ENCODE results near the gene UIMC1. TPM values are rescaled to one million over a fixed set of nuclear protein-coding genes. Genes with fewer than 3 reads are reported as not detected.

Gene UIMC1
- polyA plus RNA-seq, 1 donor (not counting 4 experiments of a cell fraction or from before 2014, with no cell fraction given) = 29.0 TPM

DNA sequence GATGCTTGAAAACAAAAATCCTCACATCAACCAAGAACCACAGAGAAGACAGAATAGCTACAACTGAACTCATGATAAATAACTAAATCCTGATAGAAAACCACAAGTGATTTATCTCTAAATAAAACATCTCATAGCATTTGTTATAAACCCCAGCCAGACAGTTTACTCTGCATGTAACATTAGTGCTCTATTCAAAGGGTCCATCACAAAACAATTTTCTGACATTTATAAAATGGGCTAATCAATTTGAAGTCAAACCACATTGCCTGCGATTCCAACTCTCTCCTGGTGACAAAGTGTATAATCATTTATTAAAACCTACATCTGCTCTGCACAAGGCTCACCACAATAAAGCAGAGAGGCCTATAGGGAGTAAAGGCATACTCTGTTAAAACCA is 49.8 kb downstream of the UIMC1 start:
- Histone ChIP-seq H3K9ac (ENCODE audit: control insufficient read depth, extremely low read depth, insufficient read depth, low read length) (no peak overlapping the region), H3K27ac (ENCODE audit: control insufficient read depth, insufficient read depth, low read length) (no peak overlapping the region), H2AFZ (ENCODE audit: control insufficient read depth, low read length) (no peak overlapping the region), H3K4me3 (ENCODE audit: control insufficient read depth in 2 of 3, extremely low read depth in 1 of 3, insufficient read depth in 2 of 3, low read depth in 1 of 3, low read length in 3 of 3) (no peak overlapping the region), H3K4me1 (ENCODE audit: control insufficient read depth, extremely low read depth, insufficient read depth, low read length) (peaks cover 13% of the 10 kb centered on the region), H3K79me2 (ENCODE audit: control insufficient read depth, insufficient read depth, low read length) (peaks cover 11% of the 10 kb centered on the region), H3K27me3 (ENCODE audit: control insufficient read depth, extremely low read depth, insufficient read depth, low read length) (no peaks in the 10 kb centered on the region), H3K36me3 (ENCODE audit: control insufficient read depth in 2 of 2, extremely low read depth in 1 of 2, insufficient read depth in 2 of 2, low read length in 2 of 2) (peaks cover 3 to 25% of the 10 kb centered on the region in 2 experiments), H3K4me2 (ENCODE audit: control insufficient read depth, extremely low read depth, insufficient read depth, low read depth, low read length) (no peak overlapping the region), H3K9me1 (ENCODE audit: control insufficient read depth, extremely low read depth, insufficient read depth, low read length) (peaks cover 5% of the 10 kb centered on the region), H3K9me3 (ENCODE audit: control insufficient read depth, low read depth, low read length) (no peaks in the 10 kb centered on the region), H4K20me1 (ENCODE audit: control insufficient read depth, extremely low read depth, insufficient read depth, low read length) (peaks cover 15% of the 10 kb centered on the region)
- DNase-seq (ENCODE audit: low read depth, low spot score) (no peak), FAIRE-seq (no peak)
- TF ChIP-seq EZH2 (IDR thresholded peaks at IDR 0.05; ENCODE audit: low read length) = no peak
- TF ChIP-seq, protein P1, sequence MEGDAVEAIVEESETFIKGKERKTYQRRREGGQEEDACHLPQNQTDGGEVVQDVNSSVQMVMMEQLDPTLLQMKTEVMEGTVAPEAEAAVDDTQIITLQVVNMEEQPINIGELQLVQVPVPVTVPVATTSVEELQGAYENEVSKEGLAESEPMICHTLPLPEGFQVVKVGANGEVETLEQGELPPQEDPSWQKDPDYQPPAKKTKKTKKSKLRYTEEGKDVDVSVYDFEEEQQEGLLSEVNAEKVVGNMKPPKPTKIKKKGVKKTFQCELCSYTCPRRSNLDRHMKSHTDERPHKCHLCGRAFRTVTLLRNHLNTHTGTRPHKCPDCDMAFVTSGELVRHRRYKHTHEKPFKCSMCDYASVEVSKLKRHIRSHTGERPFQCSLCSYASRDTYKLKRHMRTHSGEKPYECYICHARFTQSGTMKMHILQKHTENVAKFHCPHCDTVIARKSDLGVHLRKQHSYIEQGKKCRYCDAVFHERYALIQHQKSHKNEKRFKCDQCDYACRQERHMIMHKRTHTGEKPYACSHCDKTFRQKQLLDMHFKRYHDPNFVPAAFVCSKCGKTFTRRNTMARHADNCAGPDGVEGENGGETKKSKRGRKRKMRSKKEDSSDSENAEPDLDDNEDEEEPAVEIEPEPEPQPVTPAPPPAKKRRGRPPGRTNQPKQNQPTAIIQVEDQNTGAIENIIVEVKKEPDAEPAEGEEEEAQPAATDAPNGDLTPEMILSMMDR (optimal IDR thresholded peaks at IDR 0.05 in 1 of 3, IDR thresholded peaks at IDR 0.05 in 1 of 3, conservative IDR thresholded peaks at IDR 0.05 in 1 of 3; ENCODE audit: extremely low read depth in 1 of 3, insufficient read depth in 2 of 3, low read length in 3 of 3) = no peak
- dilution Hi-C loops (cut with MboI; ENCODE audit: extremely low pct_ligation_motif_present, low sequenced_read_pairs) = no loop called here

DNA sequence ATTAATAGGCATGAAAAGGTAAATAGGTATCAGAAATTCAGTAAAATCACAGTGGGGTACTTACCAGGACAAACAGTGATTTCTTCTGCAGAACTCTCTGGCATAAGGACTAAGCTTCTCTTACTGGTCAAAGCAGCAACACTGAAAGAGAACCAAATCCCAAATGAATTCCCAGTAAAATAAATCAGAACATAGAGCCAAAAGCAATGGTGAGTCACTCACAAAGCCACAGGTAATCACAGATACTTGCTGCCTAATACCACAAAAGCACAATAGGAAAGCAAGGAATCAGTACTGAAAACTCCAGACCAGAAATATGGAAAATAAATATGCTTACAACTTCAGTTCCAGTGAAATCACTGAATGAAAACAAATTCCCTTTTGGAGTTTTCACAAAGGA is 50.7 kb downstream of the UIMC1 start:
- dilution Hi-C loops (cut with MboI; ENCODE audit: extremely low pct_ligation_motif_present, low sequenced_read_pairs) = no loop called here
- no peak for TF ChIP-seq EZH2 (IDR thresholded peaks at IDR 0.05; ENCODE audit: low read length)
- TF ChIP-seq, protein P1 (optimal IDR thresholded peaks at IDR 0.05 in 1 of 3, IDR thresholded peaks at IDR 0.05 in 1 of 3, conservative IDR thresholded peaks at IDR 0.05 in 1 of 3; ENCODE audit: extremely low read depth in 1 of 3, insufficient read depth in 2 of 3, low read length in 3 of 3) = no peak
- H3K36me3 ChIP-seq (ENCODE audit: control insufficient read depth in 2 of 2, extremely low read depth in 1 of 2, insufficient read depth in 2 of 2, low read length in 2 of 2) = peaks cover 3 to 25% of the 10 kb centered on the region in 2 experiments
- peak; percentile 20 for FAIRE-seq
- peaks cover 15% of the 10 kb centered on the region for H4K20me1 ChIP-seq (ENCODE audit: control insufficient read depth, extremely low read depth, insufficient read depth, low read length)
- H3K27ac ChIP-seq (ENCODE audit: control insufficient read depth, insufficient read depth, low read length) = peak overlapping the region; percentile 22
- peaks cover 11% of the 10 kb centered on the region for H3K79me2 ChIP-seq (ENCODE audit: control insufficient read depth, insufficient read depth, low read length)
- no peak overlapping the region for H3K4me3 ChIP-seq (ENCODE audit: control insufficient read depth in 2 of 3, extremely low read depth in 1 of 3, insufficient read depth in 2 of 3, low read depth in 1 of 3, low read length in 3 of 3)
- DNase-seq (ENCODE audit: low read depth, low spot score) = no peak
- no peak overlapping the region for H2AFZ ChIP-seq (ENCODE audit: control insufficient read depth, low read length)
- no peaks in the 10 kb centered on the region for H3K9me3 ChIP-seq (ENCODE audit: control insufficient read depth, low read depth, low read length)
- H3K4me2 ChIP-seq (ENCODE audit: control insufficient read depth, extremely low read depth, insufficient read depth, low read depth, low read length) = no peak overlapping the region
- H3K9ac ChIP-seq (ENCODE audit: control insufficient read depth, extremely low read depth, insufficient read depth, low read length) = no peak overlapping the region
- no peaks in the 10 kb centered on the region for H3K27me3 ChIP-seq (ENCODE audit: control insufficient read depth, extremely low read depth, insufficient read depth, low read length)
- peaks cover 5% of the 10 kb centered on the region for H3K9me1 ChIP-seq (ENCODE audit: control insufficient read depth, extremely low read depth, insufficient read depth, low read length)
- H3K4me1 ChIP-seq (ENCODE audit: control insufficient read depth, extremely low read depth, insufficient read depth, low read length) = peaks cover 13% of the 10 kb centered on the region
